HG03064 (cell line): ENCODE measurements around the gene UGT3A2.

Source experiments
- ATAC-seq: cut with Tn5 transposase; IDR thresholded peaks from one replicate; pipeline ENCODE4 v1.9.1; 2021; ENCODE audit warnings: low read depth; ENCODE audit not compliant: unreplicated experiment

The UGT3A2 gene, protein sequence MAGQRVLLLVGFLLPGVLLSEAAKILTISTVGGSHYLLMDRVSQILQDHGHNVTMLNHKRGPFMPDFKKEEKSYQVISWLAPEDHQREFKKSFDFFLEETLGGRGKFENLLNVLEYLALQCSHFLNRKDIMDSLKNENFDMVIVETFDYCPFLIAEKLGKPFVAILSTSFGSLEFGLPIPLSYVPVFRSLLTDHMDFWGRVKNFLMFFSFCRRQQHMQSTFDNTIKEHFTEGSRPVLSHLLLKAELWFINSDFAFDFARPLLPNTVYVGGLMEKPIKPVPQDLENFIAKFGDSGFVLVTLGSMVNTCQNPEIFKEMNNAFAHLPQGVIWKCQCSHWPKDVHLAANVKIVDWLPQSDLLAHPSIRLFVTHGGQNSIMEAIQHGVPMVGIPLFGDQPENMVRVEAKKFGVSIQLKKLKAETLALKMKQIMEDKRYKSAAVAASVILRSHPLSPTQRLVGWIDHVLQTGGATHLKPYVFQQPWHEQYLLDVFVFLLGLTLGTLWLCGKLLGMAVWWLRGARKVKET

DNA sequence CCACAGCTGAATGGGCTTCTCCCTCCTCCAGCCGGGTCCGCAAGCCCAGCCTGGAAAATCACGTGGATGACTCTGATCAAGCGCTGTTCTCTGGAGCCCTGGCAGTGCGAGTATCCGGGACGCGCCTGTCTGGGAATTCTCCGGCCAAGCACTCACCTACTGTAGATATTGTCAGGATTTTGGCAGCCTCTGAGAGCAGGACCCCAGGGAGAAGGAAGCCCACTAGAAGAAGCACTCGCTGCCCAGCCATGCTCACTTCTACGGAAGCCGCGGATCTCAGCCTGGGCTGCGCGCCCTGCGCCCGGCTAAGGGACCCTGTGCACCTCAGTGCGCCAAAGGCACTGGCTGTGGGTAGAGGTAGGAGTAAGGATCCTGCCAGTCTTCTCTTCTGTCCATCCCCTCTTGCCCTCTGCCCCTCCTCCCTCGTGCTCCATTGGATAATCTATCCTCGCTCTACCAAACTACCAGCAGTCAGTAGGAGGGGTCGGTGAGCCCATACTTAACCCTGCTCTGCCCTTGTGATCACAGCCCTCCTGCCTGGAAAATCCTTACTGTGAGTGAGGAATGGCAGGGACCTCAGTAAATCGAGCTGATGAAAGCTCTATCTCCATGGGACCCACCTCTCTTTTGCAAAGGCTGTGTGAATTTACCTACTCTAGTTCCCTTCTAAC lies at the start of gene UGT3A2:
Gene UGT3A2, minus strand, starts transcription at position 343 of the 671 bp plus-strand sequence. Its CDS starts 93 bp downstream, at position 250.
- ATAC-seq = no peak

DNA sequence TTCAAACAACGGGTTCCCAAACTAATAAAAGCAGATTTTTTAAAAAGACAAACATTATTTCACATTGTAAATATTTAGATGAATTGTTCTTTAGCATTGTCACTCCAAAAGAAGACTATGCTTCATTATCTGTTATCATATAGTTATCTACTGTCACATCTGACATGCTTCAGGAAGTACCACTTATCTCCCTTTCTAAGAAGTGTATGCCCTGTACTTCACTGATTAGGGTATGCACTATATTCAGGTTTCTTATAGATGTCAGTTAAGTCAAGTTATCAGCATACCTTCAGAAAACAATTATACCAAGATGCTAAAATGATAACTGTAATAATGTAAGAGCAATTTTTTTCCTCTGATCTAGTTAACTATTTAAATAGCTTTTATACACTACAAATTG lies 44.6 kb upstream of the UGT3A2 start:
- ATAC-seq = no peak

DNA sequence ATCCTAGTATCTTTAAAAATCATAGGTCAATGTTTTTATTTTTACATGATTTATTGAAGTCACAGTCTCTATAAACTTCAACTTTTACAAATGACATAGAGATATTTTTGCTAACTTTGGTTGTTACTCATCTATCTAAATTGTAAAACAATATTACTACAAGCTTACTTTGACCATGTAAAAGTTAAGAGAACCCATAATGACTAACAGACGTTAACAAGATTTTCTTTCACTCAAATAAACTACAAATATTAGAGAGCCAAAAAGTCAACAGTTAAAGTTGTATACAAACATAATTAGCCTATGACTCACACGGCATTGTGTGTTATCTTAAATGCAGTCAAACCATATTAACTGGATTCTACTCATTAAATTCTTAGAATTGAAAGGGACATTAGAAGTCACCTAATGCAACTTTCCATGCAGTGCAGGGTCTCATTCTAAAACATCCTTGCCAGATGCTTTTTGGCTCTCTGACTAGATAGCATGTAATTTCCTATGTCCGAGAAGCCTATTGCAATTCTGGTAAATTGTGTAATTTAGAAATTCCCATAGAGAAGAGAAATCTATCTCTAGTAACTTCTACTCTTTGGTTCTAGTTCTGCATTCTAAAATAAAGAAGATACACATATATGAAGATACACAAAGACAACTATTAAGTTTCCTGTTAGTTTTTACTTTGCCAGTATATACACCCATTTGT lies 42.2 kb upstream of the UGT3A2 start:
- ATAC-seq = no peak

DNA sequence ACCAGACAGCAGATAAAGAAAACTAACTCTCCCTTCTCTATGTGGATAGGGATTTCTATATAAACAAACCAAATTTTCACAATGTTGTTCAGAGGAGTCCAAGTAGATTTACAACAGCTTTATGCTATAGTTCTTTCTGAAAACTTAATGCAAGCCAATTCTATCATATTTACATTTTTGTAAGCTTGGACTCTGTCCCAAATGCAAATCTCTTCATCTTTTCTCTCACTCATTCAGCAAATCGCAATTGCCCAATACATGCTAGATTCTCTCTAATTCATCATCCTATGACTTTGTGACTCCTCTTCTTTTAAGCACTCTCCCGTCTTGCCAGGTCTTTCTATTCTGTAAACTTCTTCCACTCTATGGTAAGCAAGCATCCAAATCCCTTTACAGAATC lies 39.1 kb upstream of the UGT3A2 start:
- no peak for ATAC-seq

DNA sequence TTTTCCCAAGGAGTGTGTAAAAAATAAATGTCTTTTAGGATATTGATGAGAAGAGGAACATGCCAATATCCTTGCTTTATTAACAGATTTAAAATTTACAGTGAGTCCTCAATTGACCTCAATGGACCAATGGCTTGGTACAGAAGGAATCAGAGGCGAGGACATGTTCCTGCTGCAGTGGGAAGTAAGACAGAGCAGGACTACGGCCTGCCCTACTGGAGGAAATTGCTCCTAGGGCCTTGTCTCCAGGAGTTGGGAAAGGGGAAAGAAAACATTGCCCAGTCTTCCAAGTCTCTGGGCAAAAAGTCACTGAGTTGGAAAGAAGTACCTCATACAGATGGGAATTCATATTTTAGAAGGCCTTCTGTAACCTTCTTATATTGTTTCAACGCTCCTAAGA lies 33.1 kb upstream of the UGT3A2 start:
- no peak for ATAC-seq

DNA sequence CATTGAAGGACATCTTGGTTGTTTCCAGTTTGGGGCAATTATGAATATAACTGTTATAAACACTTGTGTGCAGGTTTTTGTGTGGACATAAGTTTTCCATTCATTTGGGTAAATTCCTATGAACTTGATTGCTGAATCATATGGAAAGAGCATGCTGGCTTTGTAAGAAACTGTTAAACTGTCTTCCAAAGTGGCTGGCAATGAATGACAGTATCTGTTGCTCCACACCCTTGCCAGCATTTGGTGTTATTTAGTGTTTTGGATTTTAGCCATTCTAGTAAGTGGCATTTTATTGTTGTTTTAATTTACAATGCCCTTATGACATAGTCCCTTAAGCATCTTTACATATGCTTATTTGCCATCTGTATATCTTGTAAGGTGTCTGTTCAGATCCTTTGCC lies 29.8 kb upstream of the UGT3A2 start:
- no peak for ATAC-seq

DNA sequence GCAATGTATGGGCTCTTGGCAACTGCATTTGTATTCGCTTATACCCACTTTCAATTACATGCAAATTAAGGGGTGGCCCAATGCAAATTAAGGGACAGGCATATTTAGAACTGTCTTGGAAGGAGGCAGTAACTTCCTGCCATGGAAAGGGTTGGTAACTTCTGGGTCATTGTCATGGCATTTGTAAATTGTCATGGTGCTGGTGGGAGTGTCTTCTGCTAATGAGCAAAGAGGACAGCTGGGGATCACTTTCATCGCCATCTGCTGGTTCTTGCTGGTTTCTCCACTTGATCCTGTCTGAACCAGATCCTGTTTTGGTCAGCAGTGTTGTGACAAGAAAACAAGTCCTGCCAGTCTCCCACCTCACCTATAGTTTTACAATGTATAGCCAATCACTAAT lies 23.3 kb upstream of the UGT3A2 start:
- ATAC-seq = no peak

DNA sequence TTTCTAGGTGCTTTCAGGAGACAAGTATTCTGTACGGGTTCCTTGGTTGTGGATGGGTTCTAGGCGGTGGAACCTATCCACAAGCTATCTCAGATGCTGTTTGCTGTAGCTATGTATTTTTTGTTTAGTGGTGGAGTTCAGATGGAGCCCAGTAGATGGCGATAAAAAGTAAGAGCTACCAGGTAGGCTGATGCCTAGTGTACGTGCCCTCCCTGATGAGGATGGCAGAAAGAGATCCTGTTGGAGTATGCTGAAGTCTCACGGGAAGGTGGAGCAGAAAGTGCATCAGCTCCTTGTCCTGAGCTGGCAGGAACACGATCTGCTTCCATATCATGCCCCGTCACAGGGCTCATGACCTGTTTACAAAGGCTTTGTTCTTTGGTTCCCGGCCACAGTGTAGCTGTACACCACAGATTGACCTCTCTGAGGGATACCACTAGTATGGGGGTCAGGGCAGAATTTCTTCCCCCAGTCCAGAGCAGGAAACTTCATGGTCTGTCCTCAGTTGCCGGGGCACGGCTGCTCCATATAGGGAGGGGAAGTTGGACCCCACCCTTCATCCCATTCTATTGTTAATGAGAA lies 12.6 kb upstream of the UGT3A2 start:
- peak; percentile 84 for ATAC-seq

DNA sequence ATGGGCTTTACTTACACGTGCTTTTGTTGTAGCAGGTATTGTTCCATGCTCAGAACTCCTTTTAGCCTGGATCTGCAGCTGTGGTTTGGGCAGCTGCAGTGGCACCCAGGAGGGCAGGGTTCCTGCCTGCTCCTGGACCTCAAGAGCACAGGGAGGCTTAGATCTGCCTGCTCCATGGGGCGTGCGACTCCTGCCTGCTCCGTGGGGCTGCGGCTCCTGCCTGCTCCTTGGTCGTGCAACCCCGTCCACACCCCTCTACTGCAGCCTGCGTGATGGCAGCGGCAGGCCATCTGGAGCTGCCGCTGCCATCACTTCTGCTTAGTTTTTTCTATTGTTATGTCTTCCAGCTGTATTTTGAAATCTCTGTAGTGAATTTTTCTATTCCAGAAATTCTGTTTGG lies 11.7 kb upstream of the UGT3A2 start:
- no peak for ATAC-seq

DNA sequence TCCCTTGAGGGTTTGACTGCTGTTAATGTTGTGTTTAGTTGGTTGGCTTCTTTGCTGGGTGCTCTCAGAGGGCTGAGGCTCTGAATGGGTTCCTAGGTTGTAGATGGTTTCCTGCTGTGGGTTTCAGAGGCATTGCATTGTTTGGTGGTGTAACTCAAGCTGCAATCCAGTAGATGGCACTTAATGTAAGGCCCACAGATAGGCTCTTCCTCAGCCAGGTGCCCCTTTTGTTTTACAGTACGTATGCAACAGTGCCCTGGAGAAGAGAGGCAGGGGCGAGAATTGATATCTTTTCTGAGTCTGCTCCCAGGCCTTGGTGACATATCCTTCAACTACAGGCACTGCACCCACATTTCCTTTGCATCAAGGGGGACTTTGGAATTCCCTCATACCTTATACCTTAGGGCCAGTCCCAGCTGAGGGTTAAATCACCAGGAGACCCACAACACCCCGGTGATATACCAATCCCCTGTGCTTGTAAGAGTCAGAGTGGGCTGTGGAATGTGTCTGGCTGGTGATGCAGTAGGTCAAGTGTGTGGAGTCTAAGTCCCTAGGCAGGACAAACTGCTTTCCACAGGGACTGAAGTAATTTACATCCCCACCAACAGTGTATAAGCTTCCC lies 7.0 kb upstream of the UGT3A2 start:
- peak; percentile 73 for ATAC-seq

DNA sequence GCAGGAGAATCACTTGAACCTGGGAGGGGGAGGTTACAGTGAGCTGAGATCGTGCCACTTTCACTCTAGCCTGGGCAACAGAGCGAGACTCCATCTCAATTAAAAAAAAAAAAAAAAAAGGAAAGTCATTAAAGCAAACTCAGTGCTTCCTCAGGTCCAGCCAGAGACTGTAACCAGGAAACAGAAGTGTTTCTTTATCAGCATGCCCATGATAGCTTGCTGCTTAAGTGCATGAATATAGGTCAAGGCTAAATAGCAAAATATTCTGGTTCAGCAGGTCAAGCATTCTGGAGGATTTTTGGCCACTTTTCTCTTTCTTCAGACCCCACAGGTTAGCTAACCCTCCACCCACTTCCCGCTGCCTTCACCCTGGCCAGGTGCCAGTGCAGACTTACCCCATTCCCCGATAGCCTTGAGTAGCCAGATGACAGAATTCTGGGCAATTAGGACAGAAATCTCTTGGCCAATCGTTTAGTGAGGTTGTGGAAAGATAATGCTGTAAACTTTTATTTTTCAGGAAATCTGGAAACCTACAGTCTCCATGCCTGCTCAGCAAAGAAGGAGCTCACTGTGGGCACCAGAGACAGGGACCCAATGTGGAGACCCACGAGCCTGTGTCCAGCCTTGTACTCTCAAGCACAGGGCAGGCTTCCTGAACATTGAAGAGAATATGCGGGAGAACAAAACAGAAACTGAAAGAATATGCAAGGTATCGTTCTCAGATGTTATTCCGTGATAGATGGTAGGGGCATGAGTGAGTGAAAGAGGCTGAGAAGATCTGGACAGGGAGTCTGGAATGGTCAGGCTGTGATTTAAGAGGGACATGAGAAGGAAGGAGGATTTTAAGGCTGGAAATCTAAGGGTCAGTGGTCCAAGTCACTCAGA lies 4.2 kb upstream of the UGT3A2 start:
- ATAC-seq = no peak

DNA sequence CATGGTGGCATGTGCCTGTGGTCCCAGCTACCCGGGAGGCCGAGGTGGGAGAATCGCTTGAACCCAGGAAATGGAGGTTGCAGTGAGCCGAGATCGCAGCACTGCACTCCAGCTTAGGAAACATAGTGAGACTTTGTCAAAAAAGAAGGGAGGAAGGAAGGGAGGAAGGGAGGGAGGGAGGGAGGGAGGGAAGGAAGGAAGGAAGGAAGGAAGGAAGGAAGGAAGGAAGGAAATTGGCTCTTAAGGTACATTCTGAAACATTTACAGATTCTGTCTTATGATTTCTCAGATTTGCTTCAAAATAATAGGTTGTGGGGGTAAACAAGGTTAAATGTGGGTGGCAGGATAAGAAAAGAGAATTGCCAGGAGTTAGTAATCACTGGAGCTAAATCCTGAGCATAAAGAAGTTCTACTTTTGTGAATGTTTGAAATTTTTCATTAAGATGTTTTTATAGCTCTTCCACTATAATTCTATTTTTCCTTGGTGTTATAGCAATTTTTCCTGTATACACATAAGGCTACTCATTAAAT lies 2.1 kb upstream of the UGT3A2 start:
- no peak for ATAC-seq

DNA sequence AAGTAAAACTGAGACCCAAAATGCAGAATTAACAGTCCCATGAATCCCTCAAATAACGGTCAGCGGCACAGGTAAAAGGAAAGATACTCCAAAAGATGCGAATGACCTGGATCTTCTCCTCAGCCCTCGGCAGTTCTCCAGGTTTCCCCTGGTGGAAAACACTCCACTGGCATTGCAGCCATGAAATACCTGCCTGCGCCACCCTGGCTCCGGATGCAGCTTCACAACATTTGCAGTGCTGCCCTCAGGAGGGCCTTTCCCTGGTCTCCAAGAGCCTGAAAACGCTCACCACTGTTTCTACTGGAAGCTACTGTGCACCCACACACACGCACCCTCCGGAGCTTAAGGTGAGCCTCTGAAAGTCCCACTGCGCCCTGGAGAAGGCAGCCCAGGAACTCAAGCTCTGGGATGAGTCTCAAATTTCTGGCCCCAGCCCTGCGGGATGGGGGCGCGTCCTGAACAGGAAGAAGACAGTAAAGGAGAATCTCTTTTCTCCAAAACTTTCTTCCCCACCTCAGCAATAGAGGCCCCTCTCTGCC lies 612 bp downstream of the UGT3A2 start:
- no peak for ATAC-seq

DNA sequence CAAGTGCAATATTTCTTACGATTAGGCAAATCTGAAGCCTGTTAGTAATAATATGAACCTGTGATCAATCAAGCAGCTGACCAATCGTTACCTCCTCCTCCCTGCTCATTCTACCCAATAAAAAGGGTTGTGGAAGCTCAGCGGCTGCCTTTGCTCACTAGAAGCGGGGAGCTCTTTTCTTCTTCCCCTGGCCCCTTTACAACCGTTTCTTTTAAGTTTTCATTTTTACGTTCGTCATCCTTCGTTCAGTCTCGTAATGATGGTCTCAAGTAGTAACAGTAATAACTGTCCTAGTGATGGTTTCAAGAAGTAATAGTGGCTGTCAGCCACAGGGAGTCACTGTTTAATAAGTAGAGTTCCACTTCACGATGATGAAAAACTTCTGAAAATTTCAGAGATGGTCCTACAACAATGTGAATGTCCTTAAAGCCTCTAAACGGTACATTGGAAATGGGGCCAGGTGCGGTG lies 6.2 kb downstream of the UGT3A2 start:
- no peak for ATAC-seq

DNA sequence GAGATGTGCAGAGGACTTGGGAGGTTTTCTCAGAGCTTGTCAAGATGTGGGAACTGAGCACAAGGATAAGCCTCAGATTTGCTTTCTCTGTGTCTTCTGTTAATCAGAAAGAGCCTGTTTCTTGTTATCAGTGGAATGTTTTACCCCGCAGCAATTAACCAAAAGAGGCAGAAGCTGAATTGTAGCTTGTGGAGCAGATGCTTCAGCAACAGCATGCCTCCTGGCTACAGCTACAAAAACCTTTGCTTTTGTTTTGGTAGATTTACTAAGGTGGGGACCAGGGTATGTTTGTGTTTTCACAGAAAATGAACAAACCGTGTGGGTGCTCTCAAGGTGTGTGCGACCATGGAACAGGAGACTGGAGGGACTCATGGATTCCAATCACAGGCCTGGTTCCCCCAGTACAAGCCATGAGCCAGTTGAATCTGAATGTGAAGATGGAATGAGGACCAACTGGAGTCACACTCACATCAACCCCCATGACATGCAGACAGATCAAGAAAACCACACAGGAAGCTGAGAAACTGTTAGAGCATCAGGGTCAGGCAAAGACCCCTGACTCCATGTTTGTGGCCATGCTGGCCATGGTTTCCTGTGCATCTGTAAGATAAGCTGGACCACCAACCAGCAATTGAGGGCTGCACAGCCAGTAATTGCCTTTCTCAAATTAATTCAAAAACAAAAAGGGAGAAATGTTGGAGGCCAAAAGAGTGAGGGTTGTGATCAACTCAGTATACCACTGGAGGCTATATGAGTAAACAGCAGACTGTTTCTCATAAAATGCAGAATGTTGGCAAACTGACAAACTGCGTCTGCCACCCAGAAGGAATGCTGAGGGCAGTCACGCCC lies 6.9 kb downstream of the UGT3A2 start:
- ATAC-seq = no peak

DNA sequence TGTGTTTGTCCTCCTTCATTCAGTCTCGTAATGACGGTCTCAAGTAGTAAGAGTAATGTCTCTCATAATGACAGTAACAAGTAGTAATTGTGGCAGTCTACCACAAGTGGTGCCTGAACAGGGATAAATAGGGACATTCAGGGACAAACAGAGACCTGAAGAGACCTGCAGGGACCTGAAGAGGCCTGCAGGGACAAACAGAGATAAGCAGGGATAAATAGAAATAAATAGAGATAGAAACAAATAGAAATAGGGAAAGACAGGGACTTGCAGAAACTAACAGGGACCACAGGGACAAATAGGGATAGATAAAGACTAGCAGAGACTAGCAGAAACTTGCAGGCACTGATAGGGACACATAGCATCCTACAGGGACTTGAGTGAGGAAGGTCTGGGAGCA lies 7.9 kb downstream of the UGT3A2 start:
- ATAC-seq = no peak

DNA sequence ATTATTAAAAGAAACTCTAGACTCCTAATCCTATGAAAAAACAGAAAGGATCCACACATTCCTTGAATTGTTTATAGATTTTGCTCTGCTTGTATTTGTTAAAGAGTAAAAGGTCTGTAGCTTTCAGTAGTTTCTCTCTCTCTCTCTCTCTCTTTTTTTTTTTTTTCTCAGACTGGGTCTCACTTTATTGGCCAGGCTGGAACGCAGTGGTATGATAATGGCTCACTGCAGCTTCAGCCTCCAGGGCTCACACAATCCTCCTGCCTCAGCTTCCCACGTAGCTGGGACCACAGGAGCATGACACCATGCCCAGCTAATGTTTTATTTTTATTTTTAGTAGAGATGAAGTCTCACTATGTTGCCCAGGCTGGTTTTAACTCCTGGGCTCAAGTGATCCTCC lies 9.3 kb downstream of the UGT3A2 start:
- ATAC-seq = no peak

DNA sequence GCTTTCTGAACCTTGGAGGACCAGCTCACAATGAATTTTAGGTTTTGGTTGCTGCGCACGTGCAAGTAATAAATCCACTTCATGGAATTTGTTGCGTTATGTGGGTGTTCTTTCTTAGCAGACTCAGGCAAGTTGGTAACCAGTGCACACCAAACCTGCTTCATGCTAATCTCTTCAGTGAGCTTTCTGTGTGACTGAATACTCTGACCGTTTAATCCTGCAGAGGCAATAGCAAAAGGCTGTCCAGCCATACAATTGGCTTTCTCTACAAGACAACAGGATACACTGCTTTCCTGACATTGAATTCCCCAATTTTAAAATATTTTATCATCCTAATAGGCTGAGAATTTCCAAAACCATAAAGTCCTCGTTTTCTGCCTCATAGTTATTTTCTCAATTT lies 10.3 kb downstream of the UGT3A2 start:
- no peak for ATAC-seq
